Stimulated activated CD4-positive, alpha-beta T cell treated with anti-CD3 and anti-CD28 coated beads, Interleukin-2, amount 100 ng/mL, for 4 hours (primary cell): Measurements from ENCODE around the gene MAST2.

Experiments
- DNase-seq: peaks from one replicate; pipeline ENCODE4 v3.0.0-alpha.2; 2020; ENCODE audit warnings: low read depth

Gene MAST2

GRCh38 chr1:45982359-45982758 is 178.9 kb downstream of the MAST2 start:
- no peak for DNase-seq

- DNase-seq: no peak
Measured at GRCh38 chr1:45983967-45984366, 180.6 kb downstream of the MAST2 start.

- no peak for DNase-seq
Measured at GRCh38 chr1:45987204-45987603, 183.8 kb downstream of the MAST2 start.

GRCh38 chr1:45989249-45989648 is 185.8 kb downstream of the MAST2 start:
- no peak for DNase-seq

GRCh38 chr1:45994423-45994822 is 191.0 kb downstream of the MAST2 start:
- DNase-seq: no peak

GRCh38 chr1:45995298-45995697 is 191.9 kb downstream of the MAST2 start:
- no peak for DNase-seq

- DNase-seq: no peak
Measured at GRCh38 chr1:45998020-45998617, 194.7 kb downstream of the MAST2 start.

GRCh38 chr1:45999507-45999906 is 196.1 kb downstream of the MAST2 start:
- no peak for DNase-seq

GRCh38 chr1:46001081-46001785 is 197.8 kb downstream of the MAST2 start:
- no peak for DNase-seq

GRCh38 chr1:46002551-46003150 is 199.2 kb downstream of the MAST2 start:
- DNase-seq: no peak

GRCh38 chr1:46003315-46003714 is 199.9 kb downstream of the MAST2 start:
- DNase-seq: no peak

GRCh38 chr1:46004492-46004891 is 201.1 kb downstream of the MAST2 start:
- DNase-seq: no peak

- DNase-seq: no peak
Measured at GRCh38 chr1:46005594-46005993, 202.2 kb downstream of the MAST2 start.

GRCh38 chr1:46008585-46008984 is 205.2 kb downstream of the MAST2 start:
- DNase-seq: no peak

GRCh38 chr1:46010611-46011010 is 207.2 kb downstream of the MAST2 start:
- DNase-seq: no peak

- DNase-seq: no peak
Measured at GRCh38 chr1:46011121-46011695, 207.8 kb downstream of the MAST2 start.

GRCh38 chr1:46012236-46012635 is 208.8 kb downstream of the MAST2 start:
- no peak for DNase-seq

- no peak for DNase-seq
Measured at GRCh38 chr1:46013581-46013980, 210.2 kb downstream of the MAST2 start.

GRCh38 chr1:46017876-46018503 is 214.6 kb downstream of the MAST2 start:
- DNase-seq: no peak

- no peak for DNase-seq
Measured at GRCh38 chr1:46019348-46019747, 215.9 kb downstream of the MAST2 start.

- no peak for DNase-seq
Measured at GRCh38 chr1:46020010-46020409, 216.6 kb downstream of the MAST2 start.
